H1 (cell line): ENCODE measurements around the gene PNLDC1. TPM values are rescaled to one million over a fixed set of nuclear protein-coding genes. Genes with fewer than 3 reads are reported as not detected.

Experiments used
- BCL11A ChIP-seq, 2 experiments: IDR thresholded peaks; one replicate each; pipeline ENCODE4 v1.6.1; 2011; ENCODE audit warnings: low read depth in 2 of 2, low read length in 2 of 2, mild to moderate bottlenecking in 2 of 2
- polyA plus RNA-seq, 7 experiments: library from polyadenylated mRNA; depleted of rRNA in 3 of 7; stranded (reverse) in 5 of 7; unstranded in 2 of 7; fragments of >200 nt in 5 of 7; fragments of 200-250 nt in 2 of 7; gene quantifications; 1 replicate in 5 of 7; 2 replicates in 1 of 7; 4 replicates in 1 of 7; pipeline versions ENCODE4 v1.2.1 to v1.2.3, GENCODE V29; 2011 to 2013; ENCODE audit warnings: missing spikeins in 2 of 7, mixed read lengths in 2 of 7
- total RNA-seq: library from RNA; stranded (reverse); fragmentation: NEBNext Ultra II Directional; extraction: Animal tissue kit (Norgen Biotek cat#: 25700); gene quantifications from 2 replicates; pipeline ENCODE4 v1.2.1, GENCODE V29; 2021

Gene PNLDC1
- total and polyA plus RNA-seq, 2 of the 8 experiments (the other 6 are each of a cell fraction or from before 2014, with no cell fraction given): 0.15 to 0.34 TPM

GRCh38 chr6:159821726-159822125, 21.6 kb downstream of the PNLDC1 start (continued):
- TF ChIP-seq BCL11A (IDR thresholded peaks at IDR 0.05; ENCODE audit: low read depth in 2 of 2, low read length in 2 of 2): no peak
